Ureter (tissue), 1 donor: ENCODE results near the gene PARD3. TPM values are rescaled to one million over a fixed set of nuclear protein-coding genes. Genes with fewer than 3 reads are reported as not detected.
"Not testable (repeated sequence)": the region's sequence is repeated elsewhere in the genome, so short reads cannot be mapped to it uniquely, and the experiment has no call there.

Experiments used
- DNase-seq: peaks from one replicate; pipeline ENCODE4 v3.0.0-alpha.2; 2020; ENCODE audit warnings: low spot score
- total RNA-seq: library from RNA; stranded (reverse); gene quantifications from one replicate; pipeline ENCODE4 v1.2.4, GENCODE V29; 2023
- donor health status: DM: yes; HTN: yes; CAD: no.

Gene PARD3
- total RNA-seq, 1 donor from 2014 or later = 73.5 TPM

DNA sequence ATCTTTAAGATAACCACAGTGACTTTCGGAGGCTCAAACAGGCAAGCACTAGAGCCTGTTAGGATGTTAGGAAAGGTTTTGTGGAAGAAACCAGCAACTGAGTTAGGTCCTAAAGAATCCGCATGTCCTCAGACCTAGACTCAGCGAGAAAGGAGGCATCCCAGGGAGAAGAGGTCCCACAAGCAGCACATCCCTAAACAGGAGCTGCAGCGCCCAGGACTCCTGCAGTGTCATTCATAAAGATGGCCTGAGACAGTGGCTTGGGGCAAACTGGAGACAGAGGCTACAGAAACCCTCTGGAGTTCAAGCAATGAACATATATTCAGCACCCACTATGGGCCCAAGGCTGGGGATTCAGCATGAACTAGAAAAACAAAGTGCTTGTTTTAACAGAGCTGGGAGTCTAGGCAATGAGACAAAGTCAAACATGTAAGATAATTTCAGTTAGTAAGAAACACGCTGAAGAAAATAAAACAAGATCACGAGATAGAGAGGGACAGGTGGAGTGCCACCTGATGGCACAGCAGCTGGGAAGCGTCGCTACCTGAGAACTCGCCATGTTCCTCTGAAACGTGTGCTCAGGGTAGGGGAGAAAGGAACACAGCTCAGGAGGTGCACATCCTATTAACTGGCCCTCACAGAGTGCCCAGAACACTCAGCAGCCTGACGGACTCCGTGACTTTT lies 48.1 kb downstream of the PARD3 start:
- DNase-seq = no peak

DNA sequence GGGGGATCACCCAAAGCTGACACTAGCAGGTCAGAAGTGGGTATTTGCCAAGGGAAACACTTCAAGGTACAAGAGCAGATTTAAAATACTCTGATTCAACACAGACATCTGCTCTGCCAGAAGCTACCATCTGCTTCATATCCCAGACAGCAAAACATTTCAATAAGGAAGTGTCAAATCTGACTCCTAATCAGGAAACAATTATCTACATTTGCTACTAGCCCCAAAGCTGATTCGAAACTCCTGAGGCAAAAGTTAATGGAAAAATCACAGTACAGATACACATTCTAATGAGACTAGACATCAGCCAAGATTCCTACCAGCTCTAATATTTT lies 48.9 kb downstream of the PARD3 start:
- DNase-seq = no peak

DNA sequence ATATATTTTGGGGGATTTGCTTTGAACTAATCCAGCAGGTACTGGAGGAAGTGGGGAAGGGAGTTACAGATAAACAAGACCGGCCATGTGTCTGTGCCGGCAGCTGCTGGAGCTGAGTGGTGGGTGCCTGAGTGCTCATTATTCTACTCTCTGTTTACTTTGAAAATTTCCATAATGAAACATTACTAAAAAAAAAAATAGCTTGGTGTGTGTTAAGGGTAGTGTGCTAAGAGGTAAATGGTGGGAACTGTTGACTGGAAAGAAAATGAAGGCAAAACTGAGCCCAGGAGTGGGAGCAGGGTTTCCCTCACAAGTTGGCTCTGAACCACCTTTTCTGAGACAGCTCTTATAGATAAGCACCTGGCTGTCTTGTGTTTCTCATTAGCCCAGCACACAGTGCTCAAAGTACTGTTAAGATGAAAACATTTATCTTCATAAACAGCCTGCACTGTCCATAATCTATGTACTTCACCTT lies 50.6 kb downstream of the PARD3 start:
- no peak for DNase-seq

DNA sequence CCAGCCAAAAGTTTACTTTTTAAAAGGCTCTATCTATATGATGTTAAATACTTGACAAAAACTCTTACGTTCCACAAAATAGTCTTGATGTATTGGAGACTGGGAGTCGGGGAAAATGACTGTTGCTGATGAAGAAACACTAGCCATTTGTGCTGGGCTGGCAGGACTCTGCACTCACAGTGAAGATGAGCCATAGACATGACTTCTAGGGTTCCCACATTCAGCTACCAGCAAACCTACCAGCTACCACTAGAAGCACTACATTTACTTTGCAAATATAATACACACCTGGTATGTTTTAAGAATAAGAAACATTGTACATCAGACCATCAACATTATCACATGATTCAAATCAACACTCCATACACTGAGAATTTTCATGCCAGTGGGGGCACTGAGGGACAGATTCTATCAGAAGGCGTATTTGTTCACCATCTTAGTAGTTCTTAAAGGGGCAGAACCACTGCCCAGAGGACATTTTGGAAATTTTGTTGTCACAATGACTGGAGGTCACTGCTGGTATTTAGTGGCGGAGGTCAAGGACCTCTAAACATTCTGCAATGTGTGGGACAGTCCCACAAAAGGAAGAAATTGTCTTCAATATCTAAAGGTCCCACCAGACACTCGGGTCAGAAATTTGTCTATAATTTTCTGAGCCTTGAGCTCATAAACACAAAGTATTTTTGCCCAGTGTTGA lies 52.3 kb downstream of the PARD3 start:
- DNase-seq = no peak

DNA sequence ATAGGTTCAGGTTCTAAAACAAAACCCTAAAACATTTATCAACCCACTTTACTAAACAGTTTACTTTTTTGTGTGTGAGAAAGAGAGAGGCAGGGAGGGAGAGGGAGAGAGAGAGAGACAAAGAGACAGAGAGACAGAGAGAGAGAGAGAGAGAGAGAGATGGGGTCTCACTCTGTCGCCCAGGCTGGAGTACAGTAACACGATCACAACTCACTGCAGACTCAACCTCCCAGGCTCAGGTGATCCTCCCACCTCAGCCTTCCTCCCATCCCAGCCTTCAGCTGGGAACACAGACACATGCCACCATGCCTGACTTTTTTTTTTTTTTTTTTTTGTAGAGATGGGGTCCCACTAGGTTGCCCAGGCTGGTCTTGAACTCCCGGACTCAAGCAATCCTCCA lies 52.9 kb downstream of the PARD3 start:
- no peak for DNase-seq

DNA sequence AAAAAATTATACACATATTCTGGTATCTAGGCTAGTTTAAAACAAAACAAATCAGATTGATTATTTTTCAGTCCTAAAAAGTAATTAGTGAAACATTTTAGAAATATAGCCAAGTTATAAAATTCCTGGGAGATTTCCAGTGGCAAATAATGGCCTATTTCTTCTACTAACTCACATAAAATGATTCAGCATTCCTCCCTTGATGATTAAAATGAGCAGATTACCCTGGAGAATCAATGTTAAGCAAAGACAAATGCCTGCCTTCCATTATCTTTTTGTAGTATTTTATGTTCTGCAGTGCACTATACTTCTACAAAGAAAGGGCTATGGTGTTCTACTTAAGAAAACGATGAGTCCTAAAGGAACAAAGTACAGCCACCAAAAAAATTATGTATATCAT lies 53.6 kb downstream of the PARD3 start:
- DNase-seq = no peak

DNA sequence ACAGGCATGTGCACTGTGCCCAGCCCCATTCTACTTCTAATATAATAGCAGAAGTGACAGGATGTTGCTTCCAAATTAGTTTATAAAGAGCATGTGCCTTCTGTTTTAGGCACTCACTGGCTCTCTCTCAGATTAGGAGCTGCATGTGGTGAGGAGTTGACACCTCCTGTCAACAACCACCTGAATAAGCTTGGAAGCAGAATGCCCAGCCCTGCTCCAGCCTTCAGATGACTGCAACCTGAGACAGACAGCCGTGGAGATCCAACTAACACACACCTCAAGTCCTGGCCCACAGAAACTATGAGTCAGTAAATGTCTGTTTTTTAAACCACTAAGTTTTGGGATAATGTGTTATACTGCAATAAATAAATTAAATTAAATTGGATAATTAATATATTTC lies 54.5 kb downstream of the PARD3 start:
- DNase-seq = no peak

DNA sequence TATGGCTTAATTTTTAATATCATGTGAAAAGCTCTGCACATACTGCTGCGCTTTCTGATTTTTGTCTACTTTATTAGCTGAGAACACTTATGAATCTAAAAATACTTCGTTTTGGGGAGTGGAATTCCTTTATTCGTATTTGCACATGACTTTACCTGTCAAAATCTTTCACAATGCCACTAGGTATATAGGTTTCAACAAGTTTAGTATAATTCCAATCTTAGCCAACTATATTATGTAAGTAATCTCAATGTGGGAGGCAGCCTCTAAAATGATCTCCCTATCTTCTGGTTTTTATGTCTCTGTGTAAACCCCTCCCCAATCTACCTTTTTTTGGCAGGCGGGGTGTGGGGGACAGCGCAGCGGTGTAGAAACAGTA lies 55.3 kb downstream of the PARD3 start:
- no peak for DNase-seq

DNA sequence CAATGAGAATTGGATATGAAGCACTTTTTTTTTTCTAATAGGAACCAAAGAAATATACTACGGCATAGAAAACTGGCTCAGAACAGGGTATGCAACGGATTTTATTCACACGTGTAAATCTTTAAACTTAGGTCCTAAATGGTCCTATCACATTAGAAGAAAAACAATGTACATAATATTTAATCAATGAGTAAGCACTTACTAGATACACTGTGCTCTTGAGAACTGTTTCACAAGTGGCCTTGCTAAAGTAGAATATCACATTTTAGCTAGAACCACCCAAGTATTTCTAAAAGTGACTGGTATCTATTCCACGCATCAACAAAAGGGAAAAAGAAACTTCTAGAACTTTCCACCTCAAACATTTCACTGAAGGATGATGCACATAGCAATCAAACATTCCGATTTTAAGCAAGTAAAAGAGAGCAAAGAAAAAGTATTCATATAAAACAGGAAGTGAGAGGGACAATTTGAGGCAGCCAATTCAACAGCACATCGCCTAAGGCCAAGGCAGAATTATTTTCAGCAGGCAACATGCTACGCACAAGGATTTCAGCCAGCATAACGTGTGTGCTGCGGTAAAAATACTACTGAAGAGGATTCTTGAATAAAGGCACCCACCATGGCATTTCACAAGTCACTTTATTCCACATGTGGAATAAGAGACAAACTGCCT lies 55.8 kb downstream of the PARD3 start:
- DNase-seq = no peak

DNA sequence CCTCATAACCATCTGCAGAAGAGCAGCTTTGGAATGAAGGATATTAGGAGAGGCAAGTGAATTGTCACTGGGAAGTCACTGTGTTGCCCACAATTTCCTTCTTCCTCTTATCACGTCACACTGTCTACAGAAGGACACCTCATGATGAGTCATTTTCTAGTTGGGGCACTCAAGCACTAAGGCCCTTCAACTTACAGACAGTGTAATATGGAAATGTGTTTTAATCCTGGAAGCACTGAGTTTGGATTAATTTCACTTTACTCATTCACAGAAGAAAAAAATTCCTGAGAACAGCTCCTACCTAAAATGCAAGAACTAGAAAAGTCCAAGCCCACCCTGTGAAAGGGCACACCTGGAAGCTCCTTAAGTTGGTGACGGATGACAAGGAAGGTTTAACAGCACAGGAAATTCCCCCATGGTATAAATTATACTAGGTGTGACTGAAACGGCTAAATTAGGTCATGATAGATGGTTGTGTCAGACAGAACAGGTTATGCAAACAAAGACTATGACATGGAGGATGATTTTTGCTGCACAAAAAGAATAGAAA lies 56.6 kb downstream of the PARD3 start:
- no peak for DNase-seq

DNA sequence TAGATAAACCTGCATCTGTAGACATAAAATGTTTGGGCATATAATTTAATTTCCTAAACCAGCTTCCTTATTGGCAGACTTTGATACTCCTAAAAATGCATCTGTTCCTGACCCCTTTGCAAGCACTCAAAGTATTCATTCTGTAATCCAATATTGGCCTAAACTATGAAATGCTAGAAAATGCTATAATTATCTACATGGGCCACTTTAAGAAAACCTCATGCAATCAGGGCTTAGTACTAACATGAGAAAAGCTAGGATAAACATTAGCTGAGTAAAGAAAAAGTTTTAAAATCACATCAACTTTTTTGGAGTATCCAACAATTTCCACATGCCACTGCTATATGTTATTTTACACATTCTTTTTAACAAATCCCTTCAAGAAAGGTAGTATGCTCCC lies 57.2 kb downstream of the PARD3 start:
- DNase-seq = no peak

DNA sequence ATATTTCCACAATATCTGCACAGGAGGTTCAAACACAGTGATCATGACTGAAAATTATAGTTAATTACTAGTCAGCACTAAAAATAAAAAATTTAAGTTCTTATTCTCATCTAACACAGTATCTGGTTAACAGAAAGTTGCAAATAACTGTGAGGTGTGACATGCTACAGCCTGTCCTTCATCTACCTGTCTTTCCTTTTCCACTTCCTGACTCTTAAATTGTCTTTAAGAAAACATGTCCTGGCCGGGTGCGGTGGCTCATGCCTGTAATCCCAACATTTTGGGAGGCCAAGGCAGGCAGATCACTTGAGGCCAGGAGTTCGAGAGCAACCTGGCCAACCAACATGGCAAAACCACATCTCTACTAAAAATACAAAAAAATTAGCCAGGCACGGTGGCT lies 57.9 kb downstream of the PARD3 start:
- not testable (repeated sequence) for DNase-seq

DNA sequence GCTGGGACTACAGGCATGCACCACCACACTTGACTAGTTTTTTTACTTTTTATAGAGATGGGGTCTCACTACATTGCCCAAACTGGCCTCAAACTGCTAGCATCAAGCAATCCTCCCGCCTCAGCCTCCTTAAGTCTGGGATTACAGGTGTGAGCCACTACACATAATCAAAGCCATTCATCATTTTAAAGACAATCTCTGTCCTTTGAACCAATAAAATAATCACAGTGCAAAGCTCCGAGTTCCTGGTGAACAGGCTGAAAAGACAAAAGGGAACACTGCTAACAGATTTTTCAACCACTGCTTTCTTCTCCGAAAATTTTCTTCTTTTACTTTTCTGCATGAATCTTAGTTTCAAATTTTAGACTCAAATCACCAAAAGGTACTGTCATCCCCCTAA lies 58.5 kb downstream of the PARD3 start:
- DNase-seq = no peak

DNA sequence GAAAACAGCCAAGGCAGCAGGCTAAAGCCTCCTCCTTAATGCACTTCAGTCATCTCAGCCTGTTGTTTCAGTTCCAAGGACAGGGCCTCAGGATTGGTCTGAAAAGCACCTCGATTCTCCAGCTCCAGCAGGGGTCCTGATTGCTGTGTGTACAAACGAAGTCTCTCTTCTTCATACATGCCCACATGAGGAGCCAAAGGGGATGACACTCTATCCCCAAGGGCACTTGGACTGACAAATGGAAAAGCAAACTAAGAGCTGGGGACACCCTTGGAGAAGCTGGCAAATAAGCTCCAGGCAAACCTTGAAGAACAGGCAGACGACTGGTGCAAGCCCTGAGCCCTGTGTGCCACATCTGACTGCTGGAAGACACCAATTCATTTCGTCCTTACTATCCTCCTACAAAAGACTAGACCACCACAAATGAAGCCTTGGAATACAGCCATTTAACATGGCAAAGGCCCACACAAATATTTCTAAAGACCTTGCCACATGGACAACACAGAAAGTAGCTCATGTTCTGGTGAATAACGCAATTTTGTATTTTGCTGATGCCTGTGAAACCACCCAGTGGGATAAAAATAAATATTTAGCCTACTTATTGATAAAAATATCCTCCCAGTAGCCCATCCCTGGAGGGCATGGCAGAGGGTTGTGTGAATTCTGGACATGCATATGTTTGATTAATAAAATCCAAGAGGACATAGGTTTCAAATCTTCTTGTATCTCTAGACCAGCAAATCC lies 61.9 kb downstream of the PARD3 start:
- no peak for DNase-seq

DNA sequence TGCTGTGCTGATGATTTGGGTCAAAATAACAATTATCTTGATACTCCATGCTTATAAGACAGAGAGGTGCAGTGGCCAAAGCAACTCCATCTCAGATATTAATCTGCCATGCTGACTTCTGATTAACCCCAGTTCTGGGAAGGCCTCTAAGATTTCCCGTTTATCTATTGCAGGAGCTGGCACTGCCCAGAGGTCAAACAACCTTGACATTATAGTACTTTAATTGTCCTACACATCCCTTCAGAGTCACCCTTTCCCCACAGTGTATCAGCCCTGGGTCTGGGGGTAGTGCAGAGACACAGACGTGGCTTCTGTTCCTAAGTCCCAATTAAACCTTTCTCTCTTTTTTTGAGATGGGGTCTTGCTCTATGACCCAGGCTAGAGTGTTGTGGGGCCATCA lies 63.8 kb downstream of the PARD3 start:
- no peak for DNase-seq

DNA sequence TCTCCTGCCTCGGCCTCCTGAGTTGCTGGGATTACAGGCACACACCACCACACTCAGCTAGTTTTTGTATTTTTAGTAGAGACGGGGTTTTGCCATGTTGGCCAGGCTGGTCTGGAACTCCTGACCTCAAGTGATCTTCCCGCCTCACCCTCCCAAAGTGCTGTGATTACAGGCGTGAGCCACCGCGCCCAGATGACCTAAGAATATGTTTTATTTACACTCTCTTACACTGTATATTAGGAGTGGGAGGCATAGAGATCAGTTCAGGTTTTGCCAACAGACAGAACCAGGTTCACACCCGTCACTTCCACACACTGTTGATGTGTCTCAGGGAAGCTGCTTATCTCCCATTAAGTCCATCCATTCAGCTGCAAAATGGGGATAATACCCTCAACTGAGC lies 64.3 kb downstream of the PARD3 start:
- not testable (repeated sequence) for DNase-seq

DNA sequence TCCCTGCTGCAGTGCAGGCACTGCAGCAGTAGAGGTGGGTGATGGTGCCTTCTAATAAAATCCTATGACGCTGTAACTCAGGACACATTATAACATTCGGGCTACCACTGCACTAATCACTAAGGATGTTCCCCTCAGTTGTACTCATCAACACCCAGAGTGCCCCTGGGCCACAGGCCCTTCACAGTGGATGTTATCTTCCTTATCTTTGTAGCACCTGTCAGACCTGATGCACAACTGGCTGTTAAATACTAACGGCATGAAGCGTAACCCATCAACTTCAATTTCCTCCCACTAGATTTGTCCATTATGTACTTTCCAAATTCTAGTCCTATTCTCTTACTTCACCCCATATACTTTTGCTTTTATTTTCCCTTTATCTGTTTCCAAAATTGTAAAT lies 66.3 kb downstream of the PARD3 start:
- DNase-seq = no peak

DNA sequence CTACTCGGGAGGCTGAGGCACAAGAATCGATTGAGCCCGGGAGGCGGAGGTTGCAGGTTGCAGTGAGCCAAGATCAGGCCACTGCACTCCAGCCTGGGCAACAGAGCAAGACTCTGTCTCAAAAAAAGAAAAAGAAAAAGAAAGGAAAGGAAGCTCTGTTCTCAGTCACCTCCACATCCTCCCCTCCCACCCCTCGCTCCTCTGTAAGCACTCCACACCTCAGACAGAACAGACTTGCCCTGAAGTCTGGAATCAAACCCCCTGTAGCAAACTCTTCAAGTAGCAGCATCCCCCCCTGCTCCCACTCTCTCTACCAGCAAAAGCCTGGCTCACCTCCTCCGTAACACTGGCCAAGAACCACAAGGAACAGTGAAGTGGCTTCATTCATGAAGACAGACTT lies 66.7 kb downstream of the PARD3 start:
- no peak for DNase-seq

DNA sequence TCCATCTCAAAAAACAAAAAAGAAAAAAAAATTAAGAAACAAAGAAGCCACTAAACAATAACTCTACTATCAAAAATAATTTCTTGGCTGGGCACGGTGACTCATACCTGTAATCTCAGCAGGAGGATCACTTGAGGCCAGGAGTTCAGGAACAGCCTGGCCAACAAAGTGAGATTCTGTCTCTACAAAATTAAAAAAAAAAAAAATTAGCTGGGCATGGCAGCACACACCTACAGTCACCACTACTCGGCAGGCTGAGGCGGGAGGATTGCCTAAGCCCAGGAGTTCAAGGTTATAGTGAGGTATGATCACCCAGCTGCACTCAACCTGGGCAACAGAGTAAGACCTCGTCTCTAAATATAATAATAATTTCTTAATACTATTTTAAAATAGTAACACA lies 69.0 kb downstream of the PARD3 start:
- no peak for DNase-seq

DNA sequence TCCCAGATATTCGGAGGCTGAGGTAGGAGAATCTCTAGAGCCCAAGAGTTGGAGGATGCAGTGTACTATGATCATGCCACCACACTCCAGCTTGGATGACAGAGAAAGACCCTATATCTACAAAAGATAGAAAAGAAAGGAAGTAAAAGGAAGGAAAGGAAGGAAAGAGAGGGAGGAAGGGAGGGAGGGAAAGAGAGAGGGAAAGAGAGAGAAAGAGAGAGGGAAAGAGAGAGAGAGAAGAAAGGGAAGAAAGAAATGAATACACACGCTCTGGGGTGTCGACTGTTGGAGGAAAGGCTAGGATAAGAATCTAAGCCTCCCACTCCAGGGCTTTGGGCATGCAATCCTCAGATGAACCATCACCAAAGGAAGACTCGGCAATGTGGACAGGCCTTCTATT lies 69.9 kb downstream of the PARD3 start:
- DNase-seq = no peak

DNA sequence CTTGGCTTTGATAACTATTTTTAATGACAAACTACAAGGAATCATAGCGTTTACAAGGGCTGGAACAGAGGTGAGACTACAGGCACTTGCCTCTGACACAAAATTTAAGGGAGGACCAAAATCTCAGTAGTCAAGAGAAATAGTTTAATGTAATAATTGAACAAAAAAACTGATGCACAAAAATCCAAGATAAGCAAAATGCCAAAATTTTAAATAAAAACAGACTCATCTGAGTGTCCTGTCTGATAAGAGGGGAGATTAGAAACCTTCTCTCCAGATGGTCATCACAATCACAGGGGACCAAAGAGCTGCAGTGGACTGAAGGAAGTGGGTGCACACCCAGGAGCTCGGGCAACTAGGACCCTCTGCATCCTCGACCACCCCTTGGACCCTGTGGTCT lies 70.5 kb downstream of the PARD3 start:
- DNase-seq = no peak

DNA sequence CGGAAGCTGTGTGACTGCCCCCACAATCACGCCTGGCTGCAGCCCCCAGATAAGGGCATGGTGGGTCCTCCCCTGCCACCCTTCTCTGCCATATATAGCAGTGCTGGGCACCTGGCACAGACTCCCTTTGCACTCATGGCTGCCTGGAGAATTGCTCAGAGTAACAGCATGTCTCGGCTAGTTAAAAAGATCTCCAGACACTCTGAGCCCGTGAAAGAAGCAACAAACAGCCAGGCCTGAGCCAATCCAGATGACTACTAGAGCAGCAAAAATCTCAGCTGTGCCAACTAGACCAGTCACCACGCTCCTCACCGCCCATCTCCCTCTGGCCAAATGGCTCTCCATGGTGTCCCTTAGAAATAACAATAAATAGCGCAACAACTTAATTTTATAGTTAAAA lies 71.3 kb downstream of the PARD3 start:
- DNase-seq = peak; percentile 55
